Testis (tissue), 3 donors: ENCODE data around the gene OR1M1. TPM values are rescaled to one million over a fixed set of nuclear protein-coding genes. Genes with fewer than 3 reads are reported as not detected.
"Not testable (repeated sequence)": the region's sequence is repeated elsewhere in the genome, so short reads cannot be mapped to it uniquely, and the experiment has no call there.

Source experiments
- DNase-seq: peaks from one replicate; pipeline ENCODE4 v3.0.0-alpha.2; 2019
- H3K27ac ChIP-seq, 2 donors: fragments of 200-600 bp; sonication (generic); one replicate each; pipeline ENCODE4 v1.5.1; 2019
- H3K27me3 ChIP-seq: fragments of 200-600 bp; sonication (generic); one replicate; pipeline ENCODE4 v1.5.1; 2019
- H3K36me3 ChIP-seq: fragments of 200-600 bp; sonication (generic); one replicate; pipeline ENCODE4 v1.5.1; 2017; ENCODE audit warnings: low read depth; ENCODE audit errors: missing control alignments
- H3K4me1 ChIP-seq: fragments of 200-600 bp; sonication (generic); one replicate; pipeline ENCODE4 v1.5.1; 2019
- H3K4me3 ChIP-seq, 2 donors: fragments of 200-600 bp; sonication (generic); one replicate each; pipeline ENCODE4 v1.5.1; 2017 to 2019
- H3K9me3 ChIP-seq: fragments of 200-600 bp; sonication (generic); one replicate; pipeline ENCODE4 v1.5.1; 2017
- POLR2A ChIP-seq: fragments of 450-650 bp; IDR thresholded peaks from one replicate; pipeline ENCODE4 v1.6.1; 2017; ENCODE audit warnings: antibody characterized with exemption, mild to moderate bottlenecking, moderate library complexity
- WGBS, 2 donors: methylation state at CpG; one replicate each; pipeline ENCODE4 v1.1.5; 2018; 5-methylcytosine and 5-hydroxymethylcytosine counted together
- intact Hi-C: fragments of 100-400 bp; cut with DNase I; formaldehyde crosslinking; loops from one replicate; pipeline ENCODE4 v1.15.1; 2023; ENCODE audit warnings: low total_unique reads
- polyA plus RNA-seq: library from polyadenylated mRNA; stranded (reverse); fragments of 350-450 nt; fragmentation: Illumina TruSeq; extraction: RNeasy Lipid Tissue Mini Kit (QIAGEN cat#74804); gene quantifications from one replicate; pipeline ENCODE4 v1.2.3, GENCODE V29; 2014; ENCODE audit warnings: low read depth, low replicate concordance; ENCODE audit not compliant: insufficient read depth
- total RNA-seq, 2 donors: library from RNA; depleted of rRNA; stranded (reverse); fragments of >200 nt; gene quantifications; one replicate each; pipeline ENCODE4 v1.2.3, GENCODE V29; 2016
- TF ChIP-seq, protein P1 (sequence below), 3 experiments: fragments of 450-650 bp in 2 of 3; fragments of 200-600 bp in 1 of 3; sonication (generic) in 1 of 3; IDR thresholded peaks; one replicate each; pipeline ENCODE4 v1.5.1; 2016 to 2019; ENCODE audit warnings: antibody characterized with exemption in 3 of 3, mild to moderate bottlenecking in 2 of 3, moderate library complexity in 1 of 3

Gene OR1M1
- total and polyA plus RNA-seq, 3 donors from 2014 or later: 0.12 TPM; not detected in 2

DNA sequence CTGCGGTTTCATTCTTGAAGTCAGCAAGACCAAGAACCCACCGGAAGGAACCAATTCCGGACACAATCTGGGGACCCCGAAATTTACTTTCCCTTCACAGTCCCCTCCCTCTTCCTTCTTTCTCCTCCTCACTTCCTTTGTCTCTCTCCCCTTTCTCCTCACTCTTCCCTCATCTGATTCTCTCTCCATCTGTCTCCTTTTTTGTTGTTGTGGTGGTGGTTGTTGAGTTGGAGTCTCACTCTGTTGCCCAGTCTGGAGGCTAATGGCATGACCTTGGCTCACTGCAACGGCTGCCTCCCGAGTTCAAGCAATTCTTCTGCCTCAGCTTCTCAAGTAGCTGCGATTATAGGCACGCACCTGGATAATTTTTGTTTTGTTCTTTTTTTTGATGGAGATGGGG is 32.7 kb upstream of the OR1M1 start:
- WGBS, 2 donors: 69 to 76% methylated on average over 8 of the region's 8 CpGs
- TF ChIP-seq, protein P1, sequence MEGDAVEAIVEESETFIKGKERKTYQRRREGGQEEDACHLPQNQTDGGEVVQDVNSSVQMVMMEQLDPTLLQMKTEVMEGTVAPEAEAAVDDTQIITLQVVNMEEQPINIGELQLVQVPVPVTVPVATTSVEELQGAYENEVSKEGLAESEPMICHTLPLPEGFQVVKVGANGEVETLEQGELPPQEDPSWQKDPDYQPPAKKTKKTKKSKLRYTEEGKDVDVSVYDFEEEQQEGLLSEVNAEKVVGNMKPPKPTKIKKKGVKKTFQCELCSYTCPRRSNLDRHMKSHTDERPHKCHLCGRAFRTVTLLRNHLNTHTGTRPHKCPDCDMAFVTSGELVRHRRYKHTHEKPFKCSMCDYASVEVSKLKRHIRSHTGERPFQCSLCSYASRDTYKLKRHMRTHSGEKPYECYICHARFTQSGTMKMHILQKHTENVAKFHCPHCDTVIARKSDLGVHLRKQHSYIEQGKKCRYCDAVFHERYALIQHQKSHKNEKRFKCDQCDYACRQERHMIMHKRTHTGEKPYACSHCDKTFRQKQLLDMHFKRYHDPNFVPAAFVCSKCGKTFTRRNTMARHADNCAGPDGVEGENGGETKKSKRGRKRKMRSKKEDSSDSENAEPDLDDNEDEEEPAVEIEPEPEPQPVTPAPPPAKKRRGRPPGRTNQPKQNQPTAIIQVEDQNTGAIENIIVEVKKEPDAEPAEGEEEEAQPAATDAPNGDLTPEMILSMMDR (IDR thresholded peaks at IDR 0.05): no peak
- TF ChIP-seq POLR2A: no peak
- no peaks in the 10 kb centered on the region for H3K27me3 ChIP-seq
- no peak for DNase-seq
- H3K4me3 ChIP-seq: no peak overlapping the region
- H3K9me3 ChIP-seq: no peaks in the 10 kb centered on the region
- intact Hi-C loops: no loop called here
- H3K27ac ChIP-seq: no peak overlapping the region
- no peaks in the 10 kb centered on the region for H3K36me3 ChIP-seq
- peaks cover 3% of the 10 kb centered on the region for H3K4me1 ChIP-seq

DNA sequence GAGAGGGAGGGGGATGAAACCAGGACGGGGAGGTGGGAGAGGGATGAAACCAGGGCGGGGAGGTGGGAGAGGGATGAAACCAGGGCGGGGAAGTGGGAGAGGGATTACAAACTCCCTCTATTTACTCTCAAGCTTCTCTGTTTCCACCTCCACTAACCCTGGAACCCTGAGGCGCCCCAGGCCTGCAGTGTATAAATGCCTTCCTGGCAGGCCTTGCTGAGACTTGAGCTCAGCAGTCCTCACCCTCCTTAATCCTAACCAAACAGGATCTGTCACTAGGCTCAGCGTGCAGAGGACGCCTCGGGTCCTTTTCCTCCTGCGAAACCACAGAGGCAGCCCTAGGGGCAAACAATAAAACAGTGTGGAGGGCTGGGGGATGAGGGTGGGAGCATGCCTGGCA is 32.1 kb upstream of the OR1M1 start:
- Histone ChIP-seq H3K4me1 (peaks cover 3% of the 10 kb centered on the region), H3K4me3 (no peak overlapping the region), H3K36me3 (no peaks in the 10 kb centered on the region), H3K27me3 (no peaks in the 10 kb centered on the region), H3K9me3 (no peaks in the 10 kb centered on the region), H3K27ac (no peak overlapping the region)
- TF ChIP-seq, protein P1 (IDR thresholded peaks at IDR 0.05): no peak
- TF ChIP-seq POLR2A: no peak
- peak; percentile 20 for DNase-seq
- WGBS, 2 donors: 16 to 55% methylated on average over 8 of the region's 8 CpGs
- intact Hi-C loops: no loop called here

DNA sequence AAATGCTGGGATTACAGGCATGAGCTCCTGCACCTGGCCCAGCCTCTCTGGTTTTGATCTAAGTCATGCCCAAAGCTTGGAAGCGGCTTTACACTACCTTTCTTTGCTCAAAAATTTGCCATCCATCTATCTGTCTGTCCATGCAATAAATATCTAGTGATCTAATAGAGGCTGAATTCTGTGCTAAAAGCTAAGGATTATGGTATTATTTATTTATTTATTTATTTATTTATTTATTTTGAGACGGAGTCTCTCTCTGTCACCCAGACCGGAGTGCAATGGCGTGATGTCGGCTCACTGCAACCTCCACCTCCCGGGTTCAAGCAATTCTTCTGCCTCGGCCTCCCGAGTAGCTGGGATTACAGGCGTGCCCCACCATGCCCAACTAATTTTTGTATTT is 30.7 kb upstream of the OR1M1 start:
- H3K4me3 ChIP-seq, H3K4me1 ChIP-seq, intact Hi-C loops, H3K27me3 ChIP-seq, H3K36me3 ChIP-seq, H3K9me3 ChIP-seq, DNase-seq, H3K27ac ChIP-seq: not testable (repeated sequence)
- 93 to 95% methylated on average over 9 of the region's 9 CpGs for WGBS, 2 donors

DNA sequence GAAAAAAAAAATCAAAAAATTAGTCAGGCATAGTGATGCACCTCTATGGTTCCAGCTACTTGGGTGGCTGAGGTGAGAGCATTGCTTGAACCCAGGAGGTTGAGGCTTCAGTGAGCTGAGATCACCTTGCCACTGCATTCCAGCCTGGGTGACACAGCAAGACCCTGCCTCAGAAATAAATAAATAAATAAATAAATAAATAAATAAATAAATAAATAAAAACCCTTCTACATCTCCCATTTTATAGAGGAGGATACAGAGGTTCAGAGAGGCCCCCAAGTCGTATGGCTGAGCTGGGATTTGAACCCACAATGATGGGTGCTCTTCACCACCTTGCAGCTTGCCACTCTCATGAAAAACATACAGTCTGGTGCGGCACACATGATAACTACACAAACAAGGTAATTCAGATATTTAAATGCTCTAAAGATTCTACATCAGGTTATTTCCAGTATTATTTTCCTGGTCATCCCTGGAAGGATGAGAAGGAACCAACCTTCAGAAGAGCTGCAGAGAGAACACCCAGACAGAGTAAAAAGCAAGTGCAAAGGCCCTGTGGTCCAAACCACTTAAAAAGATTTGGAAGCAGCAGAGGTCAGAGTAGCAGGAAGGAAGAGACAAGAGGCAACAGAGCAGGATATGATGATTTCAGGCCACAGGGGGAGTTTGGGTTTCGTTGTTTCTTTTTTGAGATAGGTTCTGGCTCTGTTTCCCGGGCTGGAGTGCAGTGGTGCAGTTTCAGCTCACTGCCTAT is 29.2 kb upstream of the OR1M1 start:
- TF ChIP-seq, protein P1 (IDR thresholded peaks at IDR 0.05): no peak
- no peak for TF ChIP-seq POLR2A
- intact Hi-C loops: no loop called here
- no peaks in the 10 kb centered on the region for H3K27me3 ChIP-seq
- no peak overlapping the region for H3K4me3 ChIP-seq
- DNase-seq: no peak
- H3K4me1 ChIP-seq: peaks cover 3% of the 10 kb centered on the region
- H3K27ac ChIP-seq: no peak overlapping the region
- no peaks in the 10 kb centered on the region for H3K36me3 ChIP-seq
- H3K9me3 ChIP-seq: no peaks in the 10 kb centered on the region
- WGBS, 2 donors: 74 to 85% methylated on average over 4 of the region's 4 CpGs

DNA sequence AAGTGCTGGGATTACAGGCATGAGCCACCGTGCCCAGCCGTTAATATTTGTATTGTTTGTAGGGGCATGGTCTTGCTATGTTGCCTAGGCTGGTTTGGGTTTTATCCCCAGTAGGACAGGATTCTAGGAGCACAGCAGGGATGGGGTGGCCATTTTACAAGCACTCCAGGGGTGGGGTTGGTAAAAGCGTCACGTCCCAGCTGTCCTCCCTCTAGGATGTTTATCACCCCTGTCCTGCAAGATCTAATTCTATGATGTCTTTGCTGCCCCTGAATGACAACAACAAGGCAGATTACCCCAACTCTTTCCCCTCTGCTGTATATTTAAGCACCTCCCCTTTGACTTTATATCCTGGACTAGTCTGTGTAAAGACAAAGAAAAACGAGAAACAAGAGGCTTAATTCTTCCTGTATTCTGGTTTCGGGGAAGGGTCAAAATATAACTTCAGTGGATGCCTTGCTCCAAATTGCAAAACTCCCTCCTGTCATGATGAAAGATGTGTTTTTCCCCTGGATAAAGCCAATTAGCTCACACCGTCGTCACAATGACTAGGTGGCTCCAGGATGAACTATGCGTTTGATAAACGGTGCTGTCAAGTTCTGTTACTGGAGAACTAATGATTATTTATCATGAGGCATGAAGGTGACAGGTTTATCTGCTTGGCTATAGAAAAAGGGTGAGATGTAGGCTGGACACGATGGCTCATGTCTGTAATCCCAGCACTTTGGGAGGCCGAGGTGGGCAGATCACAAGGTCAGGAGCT is 27.8 kb upstream of the OR1M1 start:
- Histone ChIP-seq H3K36me3 (no peaks in the 10 kb centered on the region), H3K4me3 (no peak overlapping the region), H3K27ac (no peak overlapping the region), H3K9me3 (no peaks in the 10 kb centered on the region), H3K27me3 (no peaks in the 10 kb centered on the region), H3K4me1 (peaks cover 3% of the 10 kb centered on the region)
- intact Hi-C loops: no loop called here
- TF ChIP-seq, protein P1 (IDR thresholded peaks at IDR 0.05): no peak
- TF ChIP-seq POLR2A: no peak
- no peak for DNase-seq
- WGBS, 2 donors: 38 to 47% methylated on average over 12 of the region's 12 CpGs
